H1 (cell line): ENCODE measurements around the gene CUL1. TPM values are rescaled to one million over a fixed set of nuclear protein-coding genes. Genes with fewer than 3 reads are reported as not detected.

Experiments used
- CTCF ChIA-PET: fragments of 300-600 bp; sonication (Branson Sonifier 250); formaldehyde crosslinking; loops from one replicate; lab custom pipeline; 2021; ENCODE audit not compliant: partially characterized antibody; lab: Charles Lee
- POLR2A ChIA-PET: fragments of 300-600 bp; sonication (Branson Sonifier 250); formaldehyde crosslinking; loops from one replicate; lab custom pipeline; 2021; ENCODE audit warnings: inconsistent platforms; ENCODE audit not compliant: partially characterized antibody; lab: Charles Lee
- DNase-seq, 2 experiments: peaks; one replicate each; pipeline versions ENCODE4 v3.0.0 to v3.0.0-alpha.2; 2010 to 2022; ENCODE audit warnings: low spot score in 2 of 2, low read depth in 1 of 2, mixed read lengths in 1 of 2
- FAIRE-seq: peaks from 2 replicates; lab custom pipeline; 2011; peaks lifted over from hg19 to GRCh38; lab: Jason Lieb, UNC
- H2AFZ ChIP-seq: 2 replicates; pipeline ENCODE4 v1.8.1; 2012; ENCODE audit warnings: low read length, inconsistent platforms
- H2AK5ac ChIP-seq: 2 replicates; pipeline ENCODE4 v1.6.1; 2013; ENCODE audit warnings: low read depth, low read length
- H2BK120ac ChIP-seq: replicated peaks from 2 replicates; pipeline ENCODE3; 2013; ENCODE audit warnings: low read depth, low read length, inconsistent platforms
- H2BK12ac ChIP-seq: 2 replicates; pipeline ENCODE4 v1.6.1; 2013; ENCODE audit warnings: low read depth, low read length
- H2BK15ac ChIP-seq: 2 replicates; pipeline ENCODE4 v1.6.1; 2013; ENCODE audit warnings: low read length
- H2BK20ac ChIP-seq: 2 replicates; pipeline ENCODE4 v1.6.1; 2013; ENCODE audit warnings: low read length
- H2BK5ac ChIP-seq: 2 replicates; pipeline ENCODE4 v1.6.1; 2013; ENCODE audit warnings: low read depth, low read length
- H3K14ac ChIP-seq: 2 replicates; pipeline ENCODE4 v1.6.1; 2013; ENCODE audit warnings: inconsistent platforms; ENCODE audit not compliant: insufficient read length
- H3K18ac ChIP-seq: 2 replicates; pipeline ENCODE4 v1.6.1; 2013; ENCODE audit warnings: low read length; ENCODE audit errors: extremely low read depth
- H3K23ac ChIP-seq: 2 replicates; pipeline ENCODE4 v1.6.1; 2013; ENCODE audit warnings: inconsistent platforms; ENCODE audit not compliant: insufficient read length
- H3K23me2 ChIP-seq: 2 replicates; pipeline ENCODE4 v1.6.1; 2013; ENCODE audit warnings: low read depth, low read length
- H3K27ac ChIP-seq: 2 replicates; pipeline ENCODE4 v1.6.1; 2011; ENCODE audit warnings: low read depth, low read length, inconsistent platforms
- H3K27me3 ChIP-seq, 4 experiments: replicated peaks in 1 of 4; 1 replicate in 1 of 4; 2 replicates in 3 of 4; pipeline versions ENCODE4 v1.6.1 to v1.8.1; 2011 to 2013; ENCODE audit warnings: low read length in 3 of 4, mild to moderate bottlenecking in 3 of 4, inconsistent platforms in 2 of 4, mixed read lengths in 2 of 4, moderate library complexity in 1 of 4; ENCODE audit not compliant: control insufficient read depth in 3 of 4, insufficient read depth in 3 of 4; ENCODE audit errors: extremely low read depth in 1 of 4
- H3K36me3 ChIP-seq, 4 experiments: 2 replicates each; pipeline versions ENCODE4 v1.6.1 to v1.8.1; 2011 to 2013; ENCODE audit warnings: mild to moderate bottlenecking in 4 of 4, low read length in 3 of 4, moderate library complexity in 2 of 4, control low read depth in 1 of 4, inconsistent platforms in 1 of 4; ENCODE audit not compliant: insufficient read depth in 4 of 4, control insufficient read depth in 2 of 4
- H3K4ac ChIP-seq: replicated peaks from 2 replicates; pipeline ENCODE3; 2013; ENCODE audit warnings: low read length, low read depth, mixed read lengths, inconsistent platforms; ENCODE audit not compliant: insufficient read length
- H3K4me1 ChIP-seq, 4 experiments: replicated peaks in 1 of 4; 1 replicate in 1 of 4; 2 replicates in 3 of 4; pipeline versions ENCODE4 v1.6.1 to v1.8.1; 2011 to 2013; ENCODE audit warnings: low read length in 3 of 4, inconsistent platforms in 2 of 4, mixed read lengths in 1 of 4; ENCODE audit not compliant: insufficient read depth in 4 of 4, control insufficient read depth in 3 of 4
- H3K4me2 ChIP-seq, 2 experiments: 2 replicates each; pipeline versions ENCODE4 v1.6.1 to v1.8.1; 2011 to 2013; ENCODE audit warnings: low read depth in 2 of 2, low read length in 2 of 2, control low read depth in 1 of 2, inconsistent platforms in 1 of 2, mild to moderate bottlenecking in 1 of 2; ENCODE audit not compliant: insufficient read depth in 1 of 2
- H3K4me3 ChIP-seq, 4 experiments: fragments of 200-600, 300-600 bp in 1 of 4; sonication (generic), shearing (Covaris generic), sonication (Bioruptor Twin) in 1 of 4; 2 replicates each; pipeline versions ENCODE4 v1.5.1 to v1.8.1; 2011 to 2016; ENCODE audit warnings: low read length in 4 of 4, low read depth in 3 of 4, control low read depth in 2 of 4, inconsistent platforms in 2 of 4, mild to moderate bottlenecking in 2 of 4, mixed read lengths in 1 of 4, moderate library complexity in 1 of 4; ENCODE audit not compliant: insufficient read depth in 2 of 4; ENCODE audit errors: extremely low read depth in 1 of 4
- H3K56ac ChIP-seq: replicated peaks from 2 replicates; pipeline ENCODE3; 2013; ENCODE audit warnings: low read depth, mild to moderate bottlenecking, mixed read lengths, low read length, inconsistent platforms; ENCODE audit not compliant: insufficient read length
- H3K79me1 ChIP-seq: 2 replicates; pipeline ENCODE4 v1.6.1; 2013; ENCODE audit warnings: low read depth, low read length, control low read depth
- H3K79me2 ChIP-seq, 2 experiments: 2 replicates each; pipeline versions ENCODE4 v1.6.1 to v1.8.1; 2012 to 2013; ENCODE audit warnings: low read length in 2 of 2, mild to moderate bottlenecking in 2 of 2, inconsistent platforms in 1 of 2; ENCODE audit not compliant: insufficient read depth in 2 of 2, control insufficient read depth in 1 of 2
- H3K9ac ChIP-seq, 4 experiments: replicated peaks in 1 of 4; 1 replicate in 1 of 4; 2 replicates in 3 of 4; pipeline versions ENCODE4 v1.6.1 to v1.8.1; 2011 to 2013; ENCODE audit warnings: low read depth in 3 of 4, low read length in 3 of 4, control low read depth in 2 of 4, mild to moderate bottlenecking in 2 of 4, moderate library complexity in 2 of 4, inconsistent platforms in 1 of 4; ENCODE audit errors: extremely low read depth in 1 of 4
- H3K9me3 ChIP-seq, 2 experiments: 2 replicates each; pipeline versions ENCODE4 v1.6.1 to v1.8.1; 2012 to 2013; ENCODE audit warnings: mild to moderate bottlenecking in 2 of 2, moderate library complexity in 2 of 2, control low read depth in 1 of 2, inconsistent platforms in 1 of 2, low read depth in 1 of 2, low read length in 1 of 2, mixed read lengths in 1 of 2; ENCODE audit not compliant: insufficient read depth in 2 of 2
- H4K20me1 ChIP-seq, 2 experiments: replicated peaks in 1 of 2; 2 replicates each; pipeline versions ENCODE3 to v1.8.1; 2011 to 2013; ENCODE audit warnings: inconsistent platforms in 2 of 2, low read length in 2 of 2, mild to moderate bottlenecking in 1 of 2; ENCODE audit not compliant: insufficient read depth in 2 of 2, control insufficient read depth in 1 of 2
- H4K5ac ChIP-seq: 2 replicates; pipeline ENCODE4 v1.6.1; 2013; ENCODE audit warnings: low read length, low read depth, mixed read lengths, inconsistent platforms; ENCODE audit not compliant: insufficient read length
- H4K8ac ChIP-seq: 2 replicates; pipeline ENCODE4 v1.8.0; 2013; ENCODE audit warnings: mild to moderate bottlenecking, moderate library complexity, low read length, inconsistent platforms; ENCODE audit not compliant: insufficient read depth; ENCODE audit errors: extremely low read depth
- H4K91ac ChIP-seq: replicated peaks from 2 replicates; pipeline ENCODE3; 2013; ENCODE audit warnings: low read length, mixed read lengths, inconsistent platforms; ENCODE audit not compliant: insufficient read length
- CHD2 ChIP-seq: IDR thresholded peaks from 2 replicates; pipeline ENCODE4 v1.6.1; 2012; ENCODE audit warnings: low read length, improper control_type of control experiment
- KDM1A ChIP-seq: fragments of 200-600, 300-600 bp; sonication (generic); IDR thresholded peaks from 2 replicates; pipeline ENCODE4 v1.7.1; 2016; ENCODE audit warnings: mild to moderate bottlenecking, low read length, borderline replicate concordance
- POU5F1 ChIP-seq: IDR thresholded peaks from 2 replicates; pipeline ENCODE4 v1.6.1; 2011; ENCODE audit warnings: low read depth, mild to moderate bottlenecking, low read length, moderate library complexity
- WGBS, 2 experiments: shearing (Covaris generic) in 1 of 2; methylation state at CpG; one replicate each; pipeline versions ENCODE4 v1.1.6 to v1.1.7; 2013 to 2015; ENCODE audit warnings: low lambda C conversion rate in 2 of 2, mixed read lengths in 2 of 2, inconsistent platforms in 1 of 2, low coverage in 1 of 2, missing lambda C conversion rate in 1 of 2; ENCODE audit not compliant: insufficient replicate concordance in 2 of 2, insufficient coverage in 1 of 2, insufficient read length in 1 of 2; ENCODE audit errors: extremely low coverage in 1 of 2, missing lambda C conversion rate in 1 of 2; 5-methylcytosine and 5-hydroxymethylcytosine counted together
- polyA plus RNA-seq, 7 experiments: library from polyadenylated mRNA; depleted of rRNA in 3 of 7; stranded (reverse) in 5 of 7; unstranded in 2 of 7; fragments of >200 nt in 5 of 7; fragments of 200-250 nt in 2 of 7; gene quantifications; 1 replicate in 5 of 7; 2 replicates in 1 of 7; 4 replicates in 1 of 7; pipeline versions ENCODE4 v1.2.1 to v1.2.3, GENCODE V29; 2011 to 2013; ENCODE audit warnings: missing spikeins in 2 of 7, mixed read lengths in 2 of 7
- total RNA-seq: library from RNA; stranded (reverse); fragmentation: NEBNext Ultra II Directional; extraction: Animal tissue kit (Norgen Biotek cat#: 25700); gene quantifications from 2 replicates; pipeline ENCODE4 v1.2.1, GENCODE V29; 2021
- TF ChIP-seq, protein P1 (sequence below): IDR thresholded peaks from 2 replicates; pipeline ENCODE4 v1.6.1; 2012; ENCODE audit warnings: low read length, inconsistent platforms

The CUL1 gene
- total and polyA plus RNA-seq, 2 of the 8 experiments (the other 6 are each of a cell fraction or from before 2014, with no cell fraction given): 33.0 to 77.3 TPM

DNA sequence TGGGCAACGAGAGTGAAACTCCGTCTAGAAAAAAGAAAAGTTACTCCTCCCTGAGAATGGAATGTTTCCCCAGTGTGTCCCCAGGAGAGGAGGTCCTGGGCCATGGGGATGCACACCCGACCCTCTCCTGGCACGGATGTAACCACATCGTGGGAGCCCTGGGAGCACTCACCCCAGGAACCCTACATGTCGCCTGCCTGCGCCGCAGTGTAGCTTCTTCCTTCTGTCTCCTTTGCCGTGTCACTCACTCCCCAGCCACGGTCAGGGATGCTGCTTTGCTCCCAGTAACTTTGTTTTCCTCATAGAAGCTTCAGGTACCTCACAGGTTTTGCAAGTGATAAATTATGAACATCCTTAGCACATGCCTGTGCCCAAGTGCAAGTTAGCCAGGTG, 103.4 kb downstream of the CUL1 start:
- no peak overlapping the region for H2BK20ac ChIP-seq
- no peak overlapping the region for H2BK120ac ChIP-seq
- WGBS, 2 experiments: 95% methylated on average over 10 of the region's 10 CpGs; no CpG with 5 or more reads in 1 of the 2 experiments
- no peak overlapping the region for H2BK15ac ChIP-seq
- no peak overlapping the region for H3K56ac ChIP-seq
- H3K79me2 ChIP-seq: no peaks in the 10 kb centered on the region
- no peak overlapping the region for H3K4me2 ChIP-seq
- peaks cover 0 to 3% of the 10 kb centered on the region in 2 experiments; a peak in 1 of 4 replicates for H3K9me3 ChIP-seq
- POLR2A ChIA-PET: interaction anchor here (0.9 kb wide), 1 partner anchor 9 kb away, joined by 4 read pairs; no protein-coding TSS in a partner anchor
- peaks cover 2 to 50% (median 33%) of the 10 kb centered on the region in 4 experiments; a peak in 7 of 8 replicates for H3K36me3 ChIP-seq
- peak overlapping the region; percentile 13; the same call in 1 of the 2 replicates for H3K18ac ChIP-seq
- H4K91ac ChIP-seq: no peak overlapping the region
- H3K27me3 ChIP-seq: no peaks in the 10 kb centered on the region
- H2BK12ac ChIP-seq: no peak overlapping the region; the same call in 1 of the 2 replicates
- H3K23ac ChIP-seq: no peak overlapping the region
- H3K4ac ChIP-seq: no peak overlapping the region
- CTCF ChIA-PET: interaction anchor here (1.0 to 1.8 kb wide), 4 partner anchors 9 to 161 kb away, joined by 3 to 6 read pairs (median 4); no protein-coding TSS in a partner anchor
- no peak overlapping the region for H3K14ac ChIP-seq
- H2AFZ ChIP-seq: no peak overlapping the region
- H2BK5ac ChIP-seq: no peak overlapping the region
- H3K9ac ChIP-seq: no peak overlapping the region
- H2AK5ac ChIP-seq: no peak overlapping the region
- TF ChIP-seq POU5F1: no peak
- TF ChIP-seq KDM1A: no peak
- TF ChIP-seq, protein P1, sequence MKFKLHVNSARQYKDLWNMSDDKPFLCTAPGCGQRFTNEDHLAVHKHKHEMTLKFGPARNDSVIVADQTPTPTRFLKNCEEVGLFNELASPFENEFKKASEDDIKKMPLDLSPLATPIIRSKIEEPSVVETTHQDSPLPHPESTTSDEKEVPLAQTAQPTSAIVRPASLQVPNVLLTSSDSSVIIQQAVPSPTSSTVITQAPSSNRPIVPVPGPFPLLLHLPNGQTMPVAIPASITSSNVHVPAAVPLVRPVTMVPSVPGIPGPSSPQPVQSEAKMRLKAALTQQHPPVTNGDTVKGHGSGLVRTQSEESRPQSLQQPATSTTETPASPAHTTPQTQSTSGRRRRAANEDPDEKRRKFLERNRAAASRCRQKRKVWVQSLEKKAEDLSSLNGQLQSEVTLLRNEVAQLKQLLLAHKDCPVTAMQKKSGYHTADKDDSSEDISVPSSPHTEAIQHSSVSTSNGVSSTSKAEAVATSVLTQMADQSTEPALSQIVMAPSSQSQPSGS: no peak
- no peak for TF ChIP-seq CHD2
- H4K20me1 ChIP-seq: peaks cover 0 to 2% of the 10 kb centered on the region in 2 experiments
- peaks cover 0 to 9% (median 7%) of the 10 kb centered on the region in 4 experiments; a peak in 6 of 7 replicates for H3K4me1 ChIP-seq
- no peak overlapping the region for H4K5ac ChIP-seq
- H3K27ac ChIP-seq: no peak overlapping the region
- DNase-seq: no peak
- no peak overlapping the region for H3K4me3 ChIP-seq
- no peaks in the 10 kb centered on the region for H3K23me2 ChIP-seq
- no peak for FAIRE-seq
- no peaks in the 10 kb centered on the region for H3K79me1 ChIP-seq
- no peak overlapping the region for H4K8ac ChIP-seq
